Stromal cell of bone marrow (primary cell): Measurements from ENCODE around the gene TMEM167A.
"Not testable (repeated sequence)": the region's sequence is repeated elsewhere in the genome, so short reads cannot be mapped to it uniquely, and the experiment has no call there.

Experiments
- DNase-seq: peaks from one replicate; pipeline ENCODE4 v3.0.0-alpha.2; 2012; ENCODE audit warnings: low read depth

Gene TMEM167A

GRCh38 chr5:83090169-83090568, 13.0 kb upstream of the TMEM167A start:
- DNase-seq: no peak

- no peak for DNase-seq
These were observed 7.9 kb upstream of the TMEM167A start for GRCh38 chr5:83085106-83085505.

- no peak for DNase-seq
These were observed 7.1 kb upstream of the TMEM167A start for GRCh38 chr5:83084336-83084735.

- no peak for DNase-seq
These were observed 5.6 kb upstream of the TMEM167A start for GRCh38 chr5:83082750-83083149.

- no peak for DNase-seq
These were observed 568 bp upstream of the TMEM167A start for GRCh38 chr5:83077662-83078261.

GRCh38 chr5:83072966-83073365, 4.2 kb downstream of the TMEM167A start:
- DNase-seq: no peak

- no peak for DNase-seq
These were observed 5.7 kb downstream of the TMEM167A start for GRCh38 chr5:83071286-83072051.

- no peak for DNase-seq
These were observed 7.9 kb downstream of the TMEM167A start for GRCh38 chr5:83069096-83069799.

- DNase-seq: not testable (repeated sequence)
These were observed 9.8 kb downstream of the TMEM167A start for GRCh38 chr5:83067377-83067776.

- no peak for DNase-seq
These were observed 10.6 kb downstream of the TMEM167A start for GRCh38 chr5:83066548-83067110.

- no peak for DNase-seq
These were observed 17.9 kb downstream of the TMEM167A start for GRCh38 chr5:83059341-83059740.

- DNase-seq: no peak
These were observed 18.5 kb downstream of the TMEM167A start for GRCh38 chr5:83058726-83059125.

GRCh38 chr5:83055166-83055565, 22.0 kb downstream of the TMEM167A start:
- DNase-seq: no peak

GRCh38 chr5:83050723-83051340, 26.4 kb downstream of the TMEM167A start:
- DNase-seq: no peak

- DNase-seq: no peak
These were observed 27.8 kb downstream of the TMEM167A start for GRCh38 chr5:83049370-83049885.

GRCh38 chr5:83048811-83049210, 28.4 kb downstream of the TMEM167A start:
- DNase-seq: no peak

- no peak for DNase-seq
These were observed 28.9 kb downstream of the TMEM167A start for GRCh38 chr5:83048277-83048676.

GRCh38 chr5:83044926-83045325, 32.3 kb downstream of the TMEM167A start:
- DNase-seq: no peak

- no peak for DNase-seq
These were observed 34.7 kb downstream of the TMEM167A start for GRCh38 chr5:83042507-83042906.

GRCh38 chr5:83038924-83039323, 38.3 kb downstream of the TMEM167A start:
- DNase-seq: no peak

- no peak for DNase-seq
These were observed 40.1 kb downstream of the TMEM167A start for GRCh38 chr5:83036991-83037575.
